Upper lobe of left lung (tissue), 6 donors: Measurements from ENCODE around the gene CCDC17. TPM values are rescaled to one million over a fixed set of nuclear protein-coding genes. Genes with fewer than 3 reads are reported as not detected.

Experiments used
- ATAC-seq, 2 donors: fragments of 200-7000 bp; cut with Tn5 transposase; one replicate each; pipeline ENCODE4 v1.9.1; 2022; ENCODE audit warnings: mild to moderate bottlenecking in 2 of 2, moderate library complexity in 2 of 2; ENCODE audit not compliant: low FRiP score in 2 of 2
- DNase-seq, 2 donors: peaks; one replicate each; pipeline ENCODE4 v3.0.0-alpha.2; 2019 to 2020
- H3K27ac ChIP-seq, 4 donors: fragments of 200-600 bp; sonication (generic); one replicate each; pipeline ENCODE4 v1.5.1; 2016 to 2019
- H3K27me3 ChIP-seq, 4 donors: fragments of 200-600 bp; sonication (generic); one replicate each; pipeline ENCODE4 v1.5.1; 2017 to 2019
- H3K36me3 ChIP-seq, 4 donors: fragments of 200-600 bp; sonication (generic); one replicate each; pipeline ENCODE4 v1.5.1; 2016 to 2019
- H3K4me1 ChIP-seq, 4 donors: fragments of 200-600 bp; sonication (generic); one replicate each; pipeline ENCODE4 v1.5.1; 2018 to 2019
- H3K4me3 ChIP-seq, 4 donors: fragments of 200-600 bp; sonication (generic); one replicate each; pipeline ENCODE4 v1.5.1; 2017 to 2019; ENCODE audit warnings: mild to moderate bottlenecking in 2 of 4, moderate library complexity in 1 of 4
- H3K9me3 ChIP-seq, 4 donors: fragments of 200-600 bp; sonication (generic); one replicate each; pipeline ENCODE4 v1.5.1; 2018 to 2019
- CTCF ChIP-seq, 6 experiments: fragments of 450-650 bp in 4 of 6; fragments of 200-600 bp in 2 of 6; sonication (generic) in 2 of 6; IDR thresholded peaks; one replicate each; pipeline ENCODE4 v1.5.1; 2016 to 2019; ENCODE audit warnings: antibody characterized with exemption in 6 of 6
- EP300 ChIP-seq, 4 donors: sonication (generic); formaldehyde crosslinking; IDR thresholded peaks; one replicate each; pipeline ENCODE4 v1.5.1; 2017; ENCODE audit warnings: antibody characterized with exemption in 4 of 4, control low read depth in 2 of 4
- POLR2A ChIP-seq, 4 donors: fragments of 450-650 bp; IDR thresholded peaks; one replicate each; pipeline ENCODE4 v1.5.1; 2016 to 2017; ENCODE audit warnings: antibody characterized with exemption in 4 of 4, mild to moderate bottlenecking in 2 of 4
- POLR2AphosphoS5 ChIP-seq, 2 donors: sonication (generic); formaldehyde crosslinking; IDR thresholded peaks; one replicate each; pipeline ENCODE4 v1.5.1; 2017; ENCODE audit warnings: antibody characterized with exemption in 2 of 2
- WGBS, 2 donors: methylation state at CpG; one replicate each; pipeline ENCODE4 v1.1.5; 2017 to 2018; 5-methylcytosine and 5-hydroxymethylcytosine counted together
- total RNA-seq, 6 donors: library from RNA; depleted of rRNA in 4 of 6; stranded (reverse); fragments of >200 nt in 4 of 6; gene quantifications; one replicate each; pipeline versions ENCODE4 v1.1.0 to v1.2.1, GENCODE V29; 2016 to 2021
- donor health status: DM: no; HTN: no; CAD: no; lungs with moderate emphysema.
- donor health status: DM: no; HTN: yes; CAD: no; lungs with severe emphysema.

CCDC17 gene
- total RNA-seq, 6 donors from 2014 or later = 4.9 to 50.3 (median 19.3) TPM

DNA sequence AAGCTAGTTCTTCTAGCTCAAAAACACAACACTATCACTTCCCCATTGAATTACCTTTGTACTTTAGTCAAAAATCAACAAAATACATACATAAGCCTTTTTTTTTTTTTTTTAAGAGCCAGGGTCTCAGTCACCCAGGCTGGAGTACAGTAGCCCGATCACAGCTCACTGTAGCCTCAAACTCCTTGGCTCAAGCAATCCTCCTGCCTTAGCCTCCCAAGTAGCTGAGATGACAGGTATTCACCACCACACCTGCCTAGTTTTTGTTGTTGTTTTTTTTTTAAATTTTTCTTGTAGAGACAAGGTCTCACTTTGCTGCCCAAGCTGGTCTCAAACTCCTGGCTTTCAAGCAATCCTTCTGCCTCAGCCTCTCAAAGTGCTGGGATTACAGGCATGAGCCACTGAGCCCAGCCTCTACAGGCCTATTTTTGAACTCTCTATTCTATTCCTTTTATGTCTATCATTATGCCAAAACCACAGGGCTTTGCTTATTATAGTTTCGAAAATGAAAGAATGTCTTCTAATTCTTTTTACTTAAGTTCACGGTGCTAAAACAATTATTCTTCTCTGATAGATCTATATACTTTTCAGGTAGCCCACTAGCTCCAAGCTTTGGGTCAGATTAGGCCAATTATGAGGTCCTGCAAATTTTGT, 32.8 kb upstream of the CCDC17 start:
- H3K4me1 ChIP-seq = no peaks in the 10 kb centered on the region
- 95 to 96% methylated on average over 3 of the region's 3 CpGs for WGBS, 2 donors
- no peak overlapping the region for H3K4me3 ChIP-seq
- no peaks in the 10 kb centered on the region for H3K27me3 ChIP-seq
- H3K36me3 ChIP-seq = peaks cover 39 to 92% (median 76%) of the 10 kb centered on the region in 4 donors
- TF ChIP-seq POLR2AphosphoS5 (IDR thresholded peaks at IDR 0.05) (no peak), EP300 (IDR thresholded peaks at IDR 0.05) (no peak), CTCF (IDR thresholded peaks at IDR 0.05) (no peak), POLR2A (IDR thresholded peaks at IDR 0.05) (no peak)
- no peaks in the 10 kb centered on the region for H3K9me3 ChIP-seq
- H3K27ac ChIP-seq = no peak overlapping the region
- no peak for DNase-seq
- ATAC-seq = no peak

DNA sequence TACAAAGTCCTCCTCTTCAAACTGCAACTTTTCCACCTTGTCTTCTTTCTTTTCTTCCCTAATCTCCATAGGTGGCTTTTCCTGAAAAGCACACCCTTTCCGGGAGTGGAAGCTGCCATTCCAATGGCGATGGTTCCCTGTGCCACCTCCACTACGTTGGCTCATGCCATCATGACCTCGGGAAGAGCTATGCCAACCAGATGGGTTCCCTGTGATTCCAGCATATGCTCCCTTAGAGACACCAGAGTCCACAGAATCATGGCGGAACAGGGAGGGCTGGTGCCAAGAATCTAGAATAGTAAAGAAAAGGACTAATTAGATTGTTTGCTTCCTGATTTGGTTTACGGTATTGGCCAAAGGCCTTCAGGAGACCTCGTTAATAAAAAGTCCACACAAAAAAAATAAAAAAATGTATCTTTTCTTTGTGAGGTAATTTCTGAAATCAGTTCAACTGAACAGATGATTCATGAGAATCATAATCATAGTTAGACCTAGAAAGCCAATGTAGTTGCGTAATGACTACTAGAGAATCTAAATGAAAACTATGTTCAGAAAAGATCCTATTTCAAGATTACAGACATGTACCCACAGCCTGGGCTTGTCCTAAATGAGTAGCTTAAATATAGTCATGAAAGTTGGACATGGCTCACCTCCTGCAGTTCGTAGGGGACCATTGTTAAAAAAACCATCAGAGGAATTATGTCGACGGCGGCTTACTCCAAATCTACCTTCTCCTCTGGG, 30.9 kb upstream of the CCDC17 start:
- Histone ChIP-seq H3K36me3 (peaks cover 42 to 100% (median 80%) of the 10 kb centered on the region in 4 donors), H3K4me1 (no peaks in the 10 kb centered on the region), H3K4me3 (no peak overlapping the region), H3K27ac (no peak overlapping the region), H3K27me3 (no peaks in the 10 kb centered on the region), H3K9me3 (no peaks in the 10 kb centered on the region)
- WGBS, 2 donors = 90 to 94% methylated on average over 12 of the region's 12 CpGs
- DNase-seq (no peak), ATAC-seq (no peak)
- TF ChIP-seq POLR2AphosphoS5 (IDR thresholded peaks at IDR 0.05) (no peak), EP300 (IDR thresholded peaks at IDR 0.05) (no peak), POLR2A (IDR thresholded peaks at IDR 0.05) (no peak), CTCF (IDR thresholded peaks at IDR 0.05) (no peak)

- Histone ChIP-seq H3K9me3 (no peaks in the 10 kb centered on the region), H3K4me1 (peaks cover 6 to 20% (median 13%) of the 10 kb centered on the region in 4 donors), H3K27ac (peak overlapping the region in 1 of 4 donors; percentile 16), H3K36me3 (peaks cover 6 to 58% (median 18%) of the 10 kb centered on the region in 4 donors), H3K4me3 (no peak overlapping the region), H3K27me3 (no peaks in the 10 kb centered on the region)
- ATAC-seq (peak in 1 of 2 donors; percentile 68), DNase-seq (no peak)
- WGBS, 2 donors = 79 to 85% methylated on average over 9 of the region's 9 CpGs
- TF ChIP-seq CTCF (IDR thresholded peaks at IDR 0.05) (no peak), EP300 (IDR thresholded peaks at IDR 0.05) (no peak), POLR2A (IDR thresholded peaks at IDR 0.05) (no peak), POLR2AphosphoS5 (IDR thresholded peaks at IDR 0.05) (no peak)
Observed at GRCh38 chr1:45647248-45648021, 23.6 kb upstream of the CCDC17 start.

DNA sequence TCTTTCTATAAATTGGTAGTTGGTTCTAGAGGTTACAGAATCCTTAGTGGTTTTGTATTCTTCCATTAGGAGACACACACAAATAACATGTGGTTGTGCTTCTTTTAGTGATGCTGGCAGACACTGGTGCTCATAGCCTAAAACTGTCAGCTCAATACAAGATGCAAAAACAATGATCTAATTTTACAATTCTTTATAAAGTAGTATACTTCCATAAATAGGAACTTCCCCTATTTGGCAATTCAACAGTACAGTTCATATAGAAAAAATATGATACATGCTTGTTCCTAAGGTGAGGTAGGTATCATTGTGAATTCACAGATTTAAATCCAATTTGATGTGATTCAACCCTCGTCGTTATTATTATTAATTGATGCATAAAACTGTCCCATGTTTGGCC, 20.8 kb upstream of the CCDC17 start:
- H3K36me3 ChIP-seq = peaks cover 6 to 58% (median 24%) of the 10 kb centered on the region in 4 donors
- no peak for DNase-seq
- no peaks in the 10 kb centered on the region for H3K9me3 ChIP-seq
- no peaks in the 10 kb centered on the region for H3K27me3 ChIP-seq
- H3K27ac ChIP-seq = peak overlapping the region in 3 of 4 donors; percentile 0 to 22 (median 13)
- 94 to 95% methylated on average over 2 of the region's 2 CpGs for WGBS, 2 donors
- TF ChIP-seq POLR2A (IDR thresholded peaks at IDR 0.05) = no peak
- no peak for TF ChIP-seq CTCF (IDR thresholded peaks at IDR 0.05)
- no peak for TF ChIP-seq EP300 (IDR thresholded peaks at IDR 0.05)
- no peak for TF ChIP-seq POLR2AphosphoS5 (IDR thresholded peaks at IDR 0.05)
- H3K4me3 ChIP-seq = no peak overlapping the region
- no peak for ATAC-seq
- peaks cover 6 to 20% (median 13%) of the 10 kb centered on the region in 4 donors for H3K4me1 ChIP-seq
